HuH-7.5 (cell line): ENCODE results near the gene CTXN1.
"Not testable (repeated sequence)": the region's sequence is repeated elsewhere in the genome, so short reads cannot be mapped to it uniquely, and the experiment has no call there.

Experiments used
- DNase-seq: peaks from one replicate; pipeline ENCODE4 v3.0.0; 2011; ENCODE audit warnings: low spot score

The CTXN1 gene

GRCh38 chr19:7925171-7925851 lies 624 bp downstream of the CTXN1 start:
- peak; percentile 98 for DNase-seq

- DNase-seq, result no peak
These were observed 1.2 kb downstream of the CTXN1 start for GRCh38 chr19:7924651-7925170.

GRCh38 chr19:7924241-7924640 lies 1.7 kb downstream of the CTXN1 start:
- no peak for DNase-seq

- no peak for DNase-seq
These were observed 2.4 kb downstream of the CTXN1 start for GRCh38 chr19:7923295-7924191.

- DNase-seq, result no peak
These were observed 3.1 kb downstream of the CTXN1 start for GRCh38 chr19:7922836-7923195.

GRCh38 chr19:7921967-7922835 lies 3.7 kb downstream of the CTXN1 start:
- DNase-seq, result no peak

GRCh38 chr19:7921302-7921966 lies 4.5 kb downstream of the CTXN1 start:
- no peak for DNase-seq

- DNase-seq, result peak; percentile 92
These were observed 5.2 kb downstream of the CTXN1 start for GRCh38 chr19:7920519-7921301.

GRCh38 chr19:7919610-7920518 lies 6.1 kb downstream of the CTXN1 start, which contains the start of gene SNAPC2:
Gene SNAPC2, plus strand, starts transcription at chr19:7920338. Its CDS starts 29 bp downstream, at chr19:7920367.
- peak; percentile 94 for DNase-seq

GRCh38 chr19:7918615-7919421 lies 7.1 kb downstream of the CTXN1 start:
- peak; percentile 65 for DNase-seq

GRCh38 chr19:7918062-7918614 lies 7.8 kb downstream of the CTXN1 start:
- DNase-seq, result not testable (repeated sequence)

- peak; percentile 93 for DNase-seq
These were observed 8.5 kb downstream of the CTXN1 start for GRCh38 chr19:7917267-7918061.

GRCh38 chr19:7916955-7917266 lies 9.0 kb downstream of the CTXN1 start:
- peak; percentile 75 for DNase-seq

GRCh38 chr19:7916103-7916954 lies 9.6 kb downstream of the CTXN1 start:
- peak; percentile 78 for DNase-seq

- DNase-seq, result peak; percentile 50
These were observed 10.5 kb downstream of the CTXN1 start for GRCh38 chr19:7915250-7916102.

- DNase-seq, result no peak
These were observed 11.3 kb downstream of the CTXN1 start, which contains the start of gene TGFBR3L for GRCh38 chr19:7914598-7915045. Gene TGFBR3L, plus strand, starts transcription at chr19:7914830.
